K562 (cell line): ENCODE results near the gene TMEM88. TPM values are rescaled to one million over a fixed set of nuclear protein-coding genes. Genes with fewer than 3 reads are reported as not detected.

Source experiments
- ATAC-seq: fragments of 200-7000 bp; cut with Tn5 transposase; 3 replicates; pipeline ENCODE4 v1.9.1; 2020; ENCODE audit warnings: moderate library complexity
- BruUV-seq: library from RNA; stranded (reverse); fragments of 400-500 nt; replicated peaks from 2 replicates; lab custom pipeline; 2021; lab: Mats Ljungman, UMichigan
- CTCF ChIA-PET: fragments of 300-600 bp; formaldehyde crosslinking; extraction: SDS; loops from one replicate; lab custom pipeline; 2021; ENCODE audit warnings: low intra/inter-chr PET ratio; lab: Yijun Ruan, JAX
- POLR2A ChIA-PET: fragments of 300-600, 350-650 bp; sonication (Branson Sonifier 250); formaldehyde crosslinking; extraction: SDS; loops from one replicate; lab custom pipeline; 2021; ENCODE audit warnings: antibody characterized with exemption, inconsistent platforms; lab: Yijun Ruan, JAX
- DNase-seq, 4 experiments: peaks; one replicate each; pipeline versions ENCODE4 v3.0.0 to v3.0.0-alpha.2; 2011 to 2018; ENCODE audit warnings: low spot score in 3 of 4, mixed read lengths in 3 of 4; ENCODE audit errors: extremely low read depth in 1 of 4
- FAIRE-seq: peaks from 2 replicates; lab custom pipeline; 2011; peaks lifted over from hg19 to GRCh38; lab: Jason Lieb, UNC
- H2AFZ ChIP-seq: 2 replicates; pipeline ENCODE4 v1.6.0; 2011; ENCODE audit warnings: low read depth, low read length, control low read depth, inconsistent platforms
- H3K27ac ChIP-seq: fragments of 200-600 bp; 3 replicates; pipeline ENCODE4 v1.8.0; 2011; ENCODE audit warnings: low read depth, mild to moderate bottlenecking, control low read depth, inconsistent platforms, low read length, moderate library complexity, mixed read lengths; ENCODE audit errors: extremely low read depth
- H3K27me3 ChIP-seq, 2 experiments: fragments of 300-600 bp in 1 of 2; 2 replicates in 1 of 2; 3 replicates in 1 of 2; pipeline versions ENCODE4 v1.6.0 to v1.8.0; 2011; ENCODE audit warnings: inconsistent platforms in 2 of 2, low read length in 2 of 2, mild to moderate bottlenecking in 1 of 2, mixed read lengths in 1 of 2, moderate library complexity in 1 of 2; ENCODE audit not compliant: control insufficient read depth in 2 of 2, insufficient read depth in 2 of 2
- H3K36me3 ChIP-seq: fragments of 300-600 bp; 3 replicates; pipeline ENCODE4 v1.8.0; 2011; ENCODE audit warnings: mild to moderate bottlenecking, low read length, inconsistent platforms; ENCODE audit not compliant: control insufficient read depth, insufficient read depth
- H3K4me1 ChIP-seq, 2 experiments: fragments of 200-600 bp in 1 of 2; replicated peaks in 1 of 2; 2 replicates in 1 of 2; 3 replicates in 1 of 2; pipeline versions ENCODE4 v1.5.1 to v1.8.0; 2011; ENCODE audit warnings: inconsistent platforms in 2 of 2, low read length in 2 of 2, mild to moderate bottlenecking in 1 of 2, mixed read lengths in 1 of 2, moderate library complexity in 1 of 2; ENCODE audit not compliant: control insufficient read depth in 2 of 2, insufficient read depth in 2 of 2
- H3K4me2 ChIP-seq: 2 replicates; pipeline ENCODE4 v1.6.1; 2011; ENCODE audit warnings: low read length, control low read depth, inconsistent platforms, mixed read lengths; ENCODE audit not compliant: insufficient read depth
- H3K4me3 ChIP-seq: fragments of 200-600 bp; sonication (generic), shearing (Covaris generic); 2 replicates; pipeline ENCODE4 v1.5.1; 2016; ENCODE audit warnings: control low read depth, inconsistent platforms
- H3K79me2 ChIP-seq: fragments of 200-600 bp; 3 replicates; pipeline ENCODE4 v1.8.0; 2011; ENCODE audit warnings: low read length, inconsistent platforms; ENCODE audit not compliant: control insufficient read depth, insufficient read depth
- H3K9ac ChIP-seq, 2 experiments: 2 replicates each; pipeline versions ENCODE4 v1.6.0 to v1.6.1; 2011; ENCODE audit warnings: low read depth in 2 of 2, low read length in 2 of 2, control low read depth in 1 of 2, inconsistent platforms in 1 of 2, mild to moderate bottlenecking in 1 of 2, mixed read lengths in 1 of 2; ENCODE audit not compliant: insufficient read depth in 1 of 2
- H3K9me1 ChIP-seq: one replicate; pipeline ENCODE4 v1.6.0; 2011; ENCODE audit warnings: inconsistent platforms, mild to moderate bottlenecking, low read length, moderate library complexity; ENCODE audit not compliant: control insufficient read depth, insufficient read depth
- H3K9me3 ChIP-seq: replicated peaks from 2 replicates; pipeline ENCODE4 v1.5.1; 2011; ENCODE audit warnings: low read depth, low read length, inconsistent platforms; ENCODE audit not compliant: control insufficient read depth, insufficient read depth
- H4K20me1 ChIP-seq: replicated peaks from 2 replicates; pipeline ENCODE4 v1.6.1; 2011; ENCODE audit warnings: low read length, inconsistent platforms, mixed read lengths; ENCODE audit not compliant: control insufficient read depth, insufficient read depth
- BCOR ChIP-seq: fragments of 450-650 bp; IDR thresholded peaks from 2 replicates; pipeline ENCODE4 v1.6.1; 2016
- CCAR2 ChIP-seq: fragments of 200-400 bp; formaldehyde crosslinking; IDR thresholded peaks from 2 replicates; pipeline ENCODE4 v1.6.1; 2017; ENCODE audit warnings: mild to moderate bottlenecking, low read depth, low read length
- DDX20 ChIP-seq: fragments of 450-650 bp; IDR thresholded peaks from 2 replicates; pipeline ENCODE4 v1.6.1; 2016; ENCODE audit warnings: missing genetic modification characterization, low read depth, mild to moderate bottlenecking, missing compliant biosample characterization, moderate library complexity
- VEZF1 ChIP-seq: fragments of 200-800 bp; sonication (Bioruptor generic); IDR thresholded peaks from 2 replicates; pipeline ENCODE4 v1.6.1; 2017; ENCODE audit warnings: missing genetic modification characterization, missing compliant biosample characterization
- ZNF740 ChIP-seq, 3 experiments: fragments of 200-800 bp in 1 of 3; sonication (Bioruptor generic) in 1 of 3; sonication (generic) in 1 of 3; formaldehyde crosslinking in 1 of 3; IDR thresholded peaks; 2 replicates each; pipeline versions ENCODE4 v1.6.1 to v1.8.0; 2016 to 2022; ENCODE audit warnings: mild to moderate bottlenecking in 2 of 3, missing compliant biosample characterization in 2 of 3, missing genetic modification characterization in 2 of 3, missing genetic modification reagents in 1 of 3
- WGBS: fragments of 100-300 bp; shearing (Covaris generic); methylation state at CpG from one replicate; pipeline ENCODE4 v1.1.6; 2016; ENCODE audit warnings: low coverage, mixed read lengths; ENCODE audit not compliant: insufficient coverage; ENCODE audit errors: missing lambda C conversion rate; 5-methylcytosine and 5-hydroxymethylcytosine counted together
- in situ Hi-C: fragments of 300-500 bp; cut with MboI; formaldehyde crosslinking; loops from 4 replicates; pipeline ENCODE4 v1.15.0; 2018; ENCODE audit warnings: inconsistent platforms, mixed read lengths
- intact Hi-C: fragments of 100-400 bp; cut with micrococcal nuclease; formaldehyde crosslinking; loops from 2 replicates; pipeline ENCODE4 v1.14.2; 2022
- polyA plus RNA-seq, 8 experiments: library from polyadenylated mRNA; depleted of rRNA in 4 of 8; stranded (reverse) in 5 of 8; unstranded in 3 of 8; fragments of >200 nt; fragmentation: Nextera tagmentation in 2 of 8; fragmentation: Illumina TruSeq in 1 of 8; extraction: Ambion mirVana in 2 of 8; extraction: Trizol in 1 of 8; gene quantifications; 2 replicates each; pipeline versions ENCODE4 v1.2.1 to v1.2.3, GENCODE V29; 2011 to 2014; ENCODE audit warnings: inconsistent platforms in 1 of 8, missing spikeins in 1 of 8
- total RNA-seq, 7 experiments: library from RNA; depleted of rRNA in 6 of 7; stranded (reverse); fragments of >200 nt in 6 of 7; fragmentation: Illumina TruSeq in 2 of 7; extraction: Trizol in 2 of 7; gene quantifications; 2 replicates each; pipeline versions ENCODE4 v1.2.1 to v1.2.3, GENCODE V29; 2011 to 2021; ENCODE audit warnings: low replicate concordance in 1 of 7

TMEM88 gene
- total and polyA plus RNA-seq, 9 of the 15 experiments (the other 6 are each of a cell fraction or from before 2014, with no cell fraction given), result 0.10 to 1.4 (median 0.36) TPM; not detected in 3

GRCh38 chr17:7856811-7857712 is 2.2 kb downstream of the TMEM88 start, which contains the start of gene NAA38:
TSS of gene NAA38 (minus strand) at chr17:7857559. CDS start at chr17:7857463, 96 bp downstream.
- peak; percentile 99 for FAIRE-seq
- Histone ChIP-seq H4K20me1 (no peaks in the 10 kb centered on the region), H3K9ac (peak within 1 kb of the TSS; percentile 88 to 94), H3K4me2 (peak within 1 kb of the TSS; percentile 93), H3K79me2 (peaks cover 12% of the 10 kb centered on the region), H2AFZ (peak within 1 kb of the TSS; percentile 99), H3K9me1 (no peaks in the 10 kb centered on the region), H3K27ac (peak within 1 kb of the TSS; percentile 94), H3K27me3 (no peaks in the 10 kb centered on the region), H3K4me3 (peak within 1 kb of the TSS; percentile 65), H3K36me3 (peaks cover 28% of the 10 kb centered on the region; the same call in 2 of the 3 replicates), H3K4me1 (peaks cover 11 to 48% of the 10 kb centered on the region in 2 experiments; a peak in 4 of 5 replicates), H3K9me3 (no peaks in the 10 kb centered on the region)
- ChIA-PET CTCF (interaction anchor here (0.6 to 1.3 kb wide), 2 partner anchors 92 to 114 kb away, joined by 6 read pairs; no protein-coding TSS in a partner anchor), POLR2A (interaction anchor here (0.6 to 2.3 kb wide), 17 partner anchors 9 to 205 kb away, joined by 3 to 14 read pairs (median 4); no protein-coding TSS in a partner anchor)
- WGBS, result 1% methylated on average over 40 of the region's 64 CpGs
- BruUV-seq, result TSS peak; percentile 94
- DNase-seq, result peak; percentile 78 to 95 (median 84)
- in situ Hi-C loops, result no loop called here
- ATAC-seq, result peak; percentile 93
- intact Hi-C loops, result loop anchor here (1.0 to 10.0 kb wide), 5 partner anchors 19 to 112 kb away; partner anchors contain the start of gene KDM6B
- TF ChIP-seq DDX20 (tag), result no peak
- no peak for TF ChIP-seq CCAR2
- no peak for TF ChIP-seq BCOR
- TF ChIP-seq VEZF1 (CRISPR knock-in tag), result peak; percentile 95
- peak; percentile 52; the same call in 1 of the 2 replicates for TF ChIP-seq ZNF740 (CRISPR knock-in tag; IDR thresholded peaks at IDR 0.05)
- no peak for TF ChIP-seq ZNF740 (tag; IDR thresholded peaks at IDR 0.05)
